HG02623 (cell line): ENCODE results near the gene PTPRT.
"Not testable (repeated sequence)": the region's sequence is repeated elsewhere in the genome, so short reads cannot be mapped to it uniquely, and the experiment has no call there.

Experiments
- ATAC-seq: cut with Tn5 transposase; IDR thresholded peaks from one replicate; pipeline ENCODE4 v1.9.1; 2021; ENCODE audit warnings: moderate library complexity; ENCODE audit not compliant: unreplicated experiment

The PTPRT gene

DNA sequence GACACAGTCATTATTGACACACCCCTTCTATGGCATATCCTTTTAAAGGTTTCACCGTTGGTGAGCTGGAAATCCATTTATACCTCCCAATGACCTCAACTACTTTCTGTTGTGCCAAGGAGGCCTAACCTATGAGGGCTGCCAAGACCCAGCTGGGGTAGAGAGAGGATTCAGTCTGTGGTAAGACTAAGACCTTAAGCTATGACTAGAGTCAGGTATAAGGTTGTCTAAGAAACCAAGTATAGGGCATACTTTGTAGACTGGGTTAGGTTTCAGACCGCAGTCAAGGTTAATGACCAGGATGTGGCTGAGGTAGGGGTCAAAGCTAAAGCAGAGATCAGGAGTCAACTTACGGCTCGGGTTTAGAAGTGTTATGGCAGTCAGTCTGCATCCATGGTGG, 930.3 kb downstream of the PTPRT start:
- no peak for ATAC-seq

GRCh38 chr20:42258564-42259302, 931.0 kb downstream of the PTPRT start:
- ATAC-seq = no peak

DNA sequence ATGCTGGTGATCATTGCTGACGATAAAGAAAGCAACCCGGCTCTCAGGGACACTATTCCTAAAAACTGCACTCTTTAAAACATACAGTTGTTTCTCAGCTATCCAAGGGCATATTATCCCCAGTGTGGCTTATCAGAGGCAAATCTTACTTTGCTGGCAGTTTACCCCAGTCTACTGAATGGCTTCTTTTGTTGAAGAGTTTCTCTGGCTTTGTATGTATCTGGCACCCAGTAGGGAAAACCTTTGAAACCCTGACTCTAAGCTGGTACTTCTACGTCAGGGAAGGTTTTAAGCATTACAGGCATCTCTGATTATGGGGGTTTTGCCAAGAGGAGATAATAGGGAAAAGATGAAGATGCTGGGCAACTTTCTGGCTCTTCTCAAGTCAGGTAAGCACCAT, 933.9 kb downstream of the PTPRT start:
- ATAC-seq = no peak

GRCh38 chr20:42254673-42255072, 935.0 kb downstream of the PTPRT start:
- no peak for ATAC-seq

- ATAC-seq = no peak
Measured at GRCh38 chr20:42252116-42252515, 937.6 kb downstream of the PTPRT start.

DNA sequence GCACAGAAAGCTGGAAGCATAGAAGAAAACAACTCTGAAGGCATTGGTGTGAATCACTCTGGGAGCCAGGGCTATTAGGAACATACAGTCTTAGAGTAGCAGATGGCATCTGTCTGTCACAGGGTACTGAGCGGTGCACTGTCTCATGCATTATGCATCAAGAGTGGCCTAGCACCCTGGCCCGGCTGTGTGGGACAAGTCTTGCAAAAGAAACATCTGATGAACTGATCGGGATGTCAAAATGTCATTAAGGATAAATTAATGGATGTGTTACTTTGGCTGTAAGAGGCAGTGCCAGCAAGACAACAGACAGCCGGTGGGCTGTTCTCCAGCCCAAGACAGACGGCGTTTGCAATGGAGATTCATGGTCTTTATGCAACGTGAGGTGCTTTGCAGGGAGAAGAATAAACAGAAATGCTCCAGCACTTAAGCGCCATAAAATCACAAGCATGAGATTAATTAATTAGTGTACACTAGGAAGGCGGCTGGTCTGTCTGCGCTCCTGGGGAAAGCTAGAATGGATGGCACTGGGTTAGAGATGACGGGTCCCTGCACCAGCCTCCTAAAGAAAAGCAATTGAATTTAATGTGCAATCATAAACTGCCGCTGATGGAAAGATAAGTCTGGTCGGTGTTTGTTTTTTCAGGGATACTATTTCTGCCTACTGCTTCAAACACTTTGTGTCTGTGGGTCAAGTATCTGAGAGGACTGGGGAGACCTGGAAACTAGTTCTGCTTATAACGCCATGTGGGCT, 970.9 kb downstream of the PTPRT start:
- no peak for ATAC-seq

DNA sequence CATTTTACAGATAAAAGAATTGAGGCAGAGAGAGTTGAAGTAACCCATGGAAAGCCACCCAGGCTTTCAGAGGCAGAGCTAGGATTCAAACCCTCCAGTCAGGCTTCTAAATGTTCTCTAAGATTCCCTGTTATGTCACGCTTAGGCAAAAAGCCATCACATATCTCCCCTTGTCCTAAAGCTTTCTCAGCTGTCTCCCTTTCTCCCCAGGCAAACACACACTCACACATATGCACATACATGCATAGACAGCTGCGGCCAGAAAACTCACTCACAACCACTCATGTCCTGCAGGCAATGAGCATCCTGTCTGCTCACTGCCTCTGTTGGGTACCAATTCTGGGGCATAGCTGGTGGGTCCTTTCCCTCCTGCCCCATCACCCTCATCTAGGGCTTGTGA, 975.6 kb downstream of the PTPRT start:
- ATAC-seq = no peak

- ATAC-seq = no peak
Measured at GRCh38 chr20:42212391-42212790, 977.3 kb downstream of the PTPRT start.

DNA sequence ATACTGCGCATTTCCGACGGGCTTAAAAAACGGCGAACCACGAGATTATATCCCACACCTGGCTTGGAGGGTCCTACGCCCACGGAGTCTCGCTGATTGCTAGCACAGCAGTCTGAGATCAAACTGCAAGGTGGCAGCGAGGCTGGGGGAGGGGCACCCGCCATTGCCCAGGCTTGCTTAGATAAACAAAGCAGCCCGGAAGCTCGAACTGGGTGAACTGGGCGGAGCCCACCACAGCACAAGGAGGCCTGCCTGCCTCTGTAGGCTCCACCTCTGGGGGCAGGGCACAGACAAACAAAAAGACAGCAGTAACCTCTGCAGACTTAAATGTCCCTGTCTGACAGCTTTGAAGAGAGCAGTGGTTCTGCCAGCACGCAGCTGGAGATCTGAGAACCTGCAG, 983.1 kb downstream of the PTPRT start:
- not testable (repeated sequence) for ATAC-seq

DNA sequence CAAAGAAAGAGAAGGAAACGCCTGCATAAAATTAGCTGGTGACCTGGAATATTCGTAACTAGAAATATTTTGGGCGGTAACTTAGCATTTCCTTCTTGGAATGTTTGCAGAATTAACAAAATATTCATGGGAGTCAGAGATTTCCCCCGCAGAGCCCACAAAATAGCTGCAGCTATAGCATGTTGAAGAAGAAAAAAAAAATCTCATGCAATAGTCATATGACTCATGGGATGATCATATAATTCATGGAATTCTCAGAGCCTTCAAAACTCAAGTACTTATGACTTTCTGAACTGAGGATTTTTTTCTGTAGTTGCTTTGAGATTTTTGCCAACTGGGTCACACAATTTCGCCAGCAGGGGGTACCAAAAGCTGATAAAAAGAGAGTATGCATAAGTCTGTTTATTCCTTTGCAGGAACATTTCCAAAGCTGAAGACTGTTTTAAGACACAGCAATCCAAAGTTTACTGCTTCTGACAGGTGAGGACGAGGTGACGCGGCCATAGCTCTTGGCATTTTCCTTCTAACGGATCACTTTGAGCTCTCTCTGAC, 985.5 kb downstream of the PTPRT start:
- no peak for ATAC-seq

GRCh38 chr20:42197599-42197998, 992.1 kb downstream of the PTPRT start:
- no peak for ATAC-seq

DNA sequence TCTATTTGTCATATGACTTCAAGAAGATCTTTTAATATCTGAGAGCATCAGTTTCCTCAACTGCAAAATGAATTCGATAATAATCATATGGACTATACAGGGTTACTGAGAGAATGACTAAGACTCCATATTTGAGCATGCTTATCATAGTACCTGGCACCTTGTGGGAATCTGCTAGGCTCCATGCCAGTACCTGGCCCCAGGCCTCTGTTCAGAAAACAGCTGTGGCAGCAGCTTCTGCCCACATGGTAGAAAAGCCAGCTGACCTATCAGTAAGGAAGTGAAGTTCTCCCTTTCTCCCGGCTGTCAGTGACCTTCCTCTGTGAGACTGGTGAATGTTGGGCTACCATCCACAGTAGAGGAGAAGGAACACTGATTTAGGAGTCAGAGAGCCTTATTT, 996.6 kb downstream of the PTPRT start:
- no peak for ATAC-seq

- ATAC-seq = no peak
Measured at GRCh38 chr20:42192321-42192720, 997.4 kb downstream of the PTPRT start.

DNA sequence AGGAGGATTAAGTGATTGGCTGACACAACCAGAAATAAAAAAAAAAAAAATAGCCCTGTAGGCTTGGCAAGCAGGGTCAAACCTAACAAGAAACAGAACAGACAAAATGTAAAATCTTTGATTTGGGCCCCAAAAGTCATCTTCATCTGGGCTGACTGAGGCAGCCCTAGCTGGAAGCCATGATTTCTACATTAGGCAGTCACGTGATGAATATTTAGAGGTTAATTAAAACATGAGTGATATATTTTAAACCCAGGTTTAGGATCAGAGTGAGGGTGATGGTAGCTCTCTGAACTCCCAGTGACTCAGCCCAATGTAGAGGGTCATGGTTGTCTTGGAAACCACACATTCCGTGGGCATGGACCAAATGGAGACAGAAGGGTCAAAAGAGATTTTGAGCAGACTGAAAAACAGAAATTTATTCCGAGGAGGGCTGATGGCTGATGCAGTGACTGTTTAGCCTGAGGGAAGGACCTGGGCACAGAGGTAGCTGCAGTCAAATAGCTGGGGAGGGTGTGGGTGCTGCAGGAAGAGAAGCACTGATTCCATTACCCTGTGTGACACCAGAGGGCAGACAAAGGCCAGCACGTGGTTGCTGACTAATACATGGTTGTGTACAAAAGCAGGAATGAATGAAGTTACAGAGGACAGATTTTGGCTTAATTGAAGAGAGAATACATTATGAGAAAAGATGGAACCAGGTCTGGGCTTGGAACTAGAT, 998.4 kb downstream of the PTPRT start:
- ATAC-seq = no peak

DNA sequence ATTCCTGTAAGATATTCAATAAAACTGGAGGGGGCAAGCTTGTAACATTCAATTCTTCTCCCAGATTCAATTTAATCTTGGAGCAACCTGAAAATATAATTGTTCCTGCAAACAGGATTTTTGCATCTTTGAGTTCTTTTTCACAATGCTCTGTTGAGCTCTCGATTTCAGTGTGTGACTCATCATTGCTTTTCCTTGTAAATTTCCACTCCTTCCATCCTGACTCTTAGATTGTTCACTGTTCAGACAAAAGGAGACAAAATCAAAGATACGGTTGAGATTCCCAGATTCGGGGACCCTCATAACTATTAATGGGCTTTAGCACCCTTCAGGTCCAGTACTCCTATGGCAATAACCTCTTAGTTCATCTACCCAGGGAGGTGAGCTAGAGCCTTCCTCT, 999.6 kb downstream of the PTPRT start:
- ATAC-seq = no peak

DNA sequence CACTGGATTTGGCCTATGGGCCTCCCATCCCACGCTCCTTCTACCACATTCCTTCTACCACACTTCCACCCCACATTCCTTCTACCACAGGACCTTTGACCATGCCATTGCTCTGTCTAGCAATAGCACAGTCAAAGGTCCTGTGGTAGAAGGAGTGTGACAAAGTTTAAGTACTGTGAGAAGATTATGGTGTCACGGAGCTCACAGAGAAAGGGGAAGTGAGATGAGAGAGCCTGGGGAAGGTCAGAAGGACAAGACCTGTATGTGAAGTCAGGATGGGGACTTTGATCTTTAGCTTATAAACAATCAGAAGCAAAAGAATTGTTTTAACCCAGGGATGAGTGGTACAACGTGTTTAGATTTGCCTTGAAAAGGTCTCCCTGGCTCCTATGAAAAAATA, 1003.4 kb downstream of the PTPRT start:
- no peak for ATAC-seq

DNA sequence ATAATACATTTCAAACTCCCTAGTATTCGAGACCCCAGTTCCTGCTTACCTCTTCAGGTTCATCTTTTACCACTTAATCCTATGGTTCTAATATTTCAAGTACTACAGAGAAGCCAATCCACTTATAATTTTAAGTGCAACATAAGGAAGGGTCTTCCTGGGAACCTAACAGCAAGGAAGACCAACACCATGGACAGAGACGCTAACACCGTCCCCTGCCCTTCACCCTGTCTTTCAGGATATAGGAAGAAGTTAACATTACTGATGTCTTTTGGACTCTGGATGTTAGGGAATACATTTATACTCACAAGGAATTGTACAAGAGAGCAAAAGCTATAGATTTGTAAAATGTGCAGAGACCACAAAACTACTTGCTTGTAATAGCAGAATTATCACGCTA, 1006.6 kb downstream of the PTPRT start:
- no peak for ATAC-seq

DNA sequence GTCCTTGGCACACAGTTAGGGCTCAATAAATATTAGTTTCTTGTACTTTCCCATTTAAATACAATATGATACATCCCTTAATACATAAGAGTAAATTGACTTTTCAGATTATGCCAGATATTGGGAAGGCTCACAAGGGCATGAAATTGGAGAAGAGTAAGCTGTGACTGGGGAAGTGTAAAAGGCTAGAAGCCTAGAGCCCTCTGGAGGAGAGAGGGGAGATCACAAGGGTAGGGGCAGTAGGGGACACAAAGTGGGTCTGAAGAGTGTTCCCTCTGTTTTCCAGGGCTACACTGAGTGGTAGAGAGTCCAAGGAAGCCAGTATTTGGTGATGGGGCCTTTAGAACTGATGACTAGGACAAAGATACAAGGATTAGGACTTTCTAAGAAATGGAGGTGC, 1008.6 kb downstream of the PTPRT start:
- ATAC-seq = no peak

- ATAC-seq = no peak
Measured at GRCh38 chr20:42179768-42180167, 1009.9 kb downstream of the PTPRT start.

DNA sequence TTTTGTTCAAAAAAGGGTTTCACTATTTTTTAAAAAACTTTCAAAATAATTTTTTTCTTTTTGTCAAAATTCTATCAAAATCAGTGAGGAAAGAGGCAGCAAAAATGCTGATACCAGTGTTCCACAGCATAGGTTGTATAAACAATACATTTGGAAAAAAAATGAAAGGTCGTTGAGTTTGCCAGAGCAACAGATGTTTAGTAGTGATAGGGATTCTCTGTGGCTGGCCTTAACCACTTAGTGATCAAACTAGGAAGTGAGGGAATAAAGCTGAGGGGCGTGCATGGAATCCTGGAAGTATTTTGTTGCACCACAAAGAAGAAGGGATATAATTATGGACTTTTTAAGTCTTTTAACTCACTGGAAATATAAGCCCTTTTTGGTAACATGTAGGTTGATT, 1016.3 kb downstream of the PTPRT start:
- ATAC-seq = no peak

GRCh38 chr20:42164121-42164890, 1025.4 kb downstream of the PTPRT start:
- ATAC-seq = no peak
